ENCODE data around the gene CDX1.

GRCh38 chr5:150155258-150156026 is 11.1 kb upstream of the CDX1 start, which contains the start of gene PDGFRB:
- TF ChIP-seq POLR2A (IDR thresholded peaks at IDR 0.05) (peak; percentile 13), CTCF (IDR thresholded peaks at IDR 0.05) (no peak)
